RPMI7951 (cell line): ENCODE results near the gene TXNDC2. TPM values are rescaled to one million over a fixed set of nuclear protein-coding genes. Genes with fewer than 3 reads are reported as not detected.

Experiments
- DNase-seq: peaks from one replicate; pipeline ENCODE4 v3.0.0-alpha.2; 2012; ENCODE audit warnings: low read depth
- total RNA-seq: library from RNA; depleted of rRNA; stranded (reverse); fragments of >200 nt; shearing (Covaris generic); gene quantifications from 2 replicates; pipeline ENCODE4 v1.2.3, GENCODE V29; 2014

TXNDC2 gene
- total RNA-seq, 1 experiment from 2014 or later, result 0.12 TPM

DNA sequence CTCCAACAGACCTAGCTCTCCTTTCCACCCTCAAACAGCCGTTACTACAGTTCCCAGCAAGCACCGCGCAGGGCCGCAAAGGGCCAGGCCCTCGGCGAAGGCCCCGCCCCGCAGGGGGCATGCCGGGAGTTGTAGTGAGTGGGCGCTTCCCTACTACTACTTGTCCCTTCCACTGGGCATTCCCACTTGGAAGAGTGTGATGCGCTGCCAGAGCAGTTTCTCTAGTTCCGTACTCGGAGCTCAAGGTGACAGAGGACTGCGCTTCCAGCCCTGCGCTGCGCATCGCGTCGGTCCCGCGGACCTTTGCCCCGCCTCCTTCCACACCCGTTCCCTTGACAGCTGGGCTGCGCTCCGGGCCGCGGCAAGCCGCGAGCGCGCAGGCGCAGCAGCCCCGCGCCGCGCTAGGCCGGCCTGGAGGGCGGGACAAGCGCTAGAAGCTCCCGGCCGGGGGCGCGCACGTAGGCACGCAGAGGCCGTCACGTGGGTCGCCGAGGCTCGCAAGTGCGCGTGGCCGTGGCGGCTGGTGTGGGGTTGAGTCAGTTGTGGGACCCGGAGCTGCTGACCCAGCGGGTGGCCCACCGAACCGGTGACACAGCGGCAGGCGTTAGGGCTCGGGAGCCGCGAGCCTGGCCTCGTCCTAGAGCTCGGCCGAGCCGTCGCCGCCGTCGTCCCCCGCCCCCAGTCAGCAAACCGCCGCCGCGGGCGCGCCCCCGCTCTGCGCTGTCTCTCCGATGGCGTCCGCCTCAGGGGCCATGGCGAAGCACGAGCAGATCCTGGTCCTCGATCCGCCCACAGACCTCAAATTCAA is 28.0 kb downstream of the TXNDC2 start, which contains the start of gene VAPA:
VAPA (plus strand) TSS at position 491 of the 808 bp plus-strand sequence; CDS start at position 732, 241 bp downstream.
- DNase-seq, result peak; percentile 92

DNA sequence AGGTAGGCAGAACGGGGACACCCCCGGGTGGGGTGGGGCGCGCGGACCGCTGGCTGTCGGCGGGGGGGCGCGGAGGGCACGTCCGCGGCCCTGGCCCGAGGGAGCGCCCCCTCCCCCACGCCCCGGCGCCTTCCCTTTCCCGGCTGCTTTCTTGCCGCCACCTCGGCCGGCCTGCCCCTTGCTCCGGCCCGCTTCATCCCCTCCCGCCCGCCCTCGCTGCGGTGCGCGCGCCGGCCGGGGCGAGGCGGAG is 28.5 kb downstream of the TXNDC2 start:
- DNase-seq, result peak; percentile 29

DNA sequence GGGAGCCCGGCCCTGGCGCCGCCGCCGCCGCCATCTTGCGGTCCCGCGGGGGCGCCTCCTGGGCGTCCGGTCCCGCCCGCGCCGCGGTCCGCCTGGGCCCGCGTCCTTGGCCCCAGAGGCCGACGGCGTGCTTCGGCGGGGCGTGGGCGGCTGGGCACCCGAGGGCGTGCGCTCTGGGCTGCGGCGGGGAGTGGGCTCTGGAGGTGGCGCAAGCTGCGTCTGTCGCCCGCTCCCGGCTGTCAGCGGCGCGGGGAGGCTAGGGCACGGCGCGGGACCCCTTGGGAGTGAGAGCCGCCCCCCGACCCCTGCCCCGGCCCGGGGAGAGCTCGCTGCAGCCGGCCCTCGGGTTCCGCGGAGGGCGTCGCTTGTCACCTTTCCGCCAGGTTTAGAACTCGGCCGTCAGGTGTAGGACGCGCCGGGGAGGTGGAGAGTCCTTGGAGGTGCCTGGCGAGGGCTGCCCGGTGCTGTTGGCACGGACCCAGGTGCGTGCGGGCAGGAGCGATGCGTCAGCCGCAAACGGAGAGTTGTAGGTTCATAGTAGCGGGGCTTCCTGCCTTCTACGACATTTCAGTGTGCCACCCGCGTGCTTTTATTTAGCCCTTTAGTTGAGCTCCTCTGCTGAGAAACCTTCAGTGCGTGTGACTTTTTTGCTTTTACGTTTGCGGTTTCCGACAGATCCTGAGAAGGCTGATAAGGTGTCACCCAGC is 29.0 kb downstream of the TXNDC2 start:
- peak; percentile 76 for DNase-seq

DNA sequence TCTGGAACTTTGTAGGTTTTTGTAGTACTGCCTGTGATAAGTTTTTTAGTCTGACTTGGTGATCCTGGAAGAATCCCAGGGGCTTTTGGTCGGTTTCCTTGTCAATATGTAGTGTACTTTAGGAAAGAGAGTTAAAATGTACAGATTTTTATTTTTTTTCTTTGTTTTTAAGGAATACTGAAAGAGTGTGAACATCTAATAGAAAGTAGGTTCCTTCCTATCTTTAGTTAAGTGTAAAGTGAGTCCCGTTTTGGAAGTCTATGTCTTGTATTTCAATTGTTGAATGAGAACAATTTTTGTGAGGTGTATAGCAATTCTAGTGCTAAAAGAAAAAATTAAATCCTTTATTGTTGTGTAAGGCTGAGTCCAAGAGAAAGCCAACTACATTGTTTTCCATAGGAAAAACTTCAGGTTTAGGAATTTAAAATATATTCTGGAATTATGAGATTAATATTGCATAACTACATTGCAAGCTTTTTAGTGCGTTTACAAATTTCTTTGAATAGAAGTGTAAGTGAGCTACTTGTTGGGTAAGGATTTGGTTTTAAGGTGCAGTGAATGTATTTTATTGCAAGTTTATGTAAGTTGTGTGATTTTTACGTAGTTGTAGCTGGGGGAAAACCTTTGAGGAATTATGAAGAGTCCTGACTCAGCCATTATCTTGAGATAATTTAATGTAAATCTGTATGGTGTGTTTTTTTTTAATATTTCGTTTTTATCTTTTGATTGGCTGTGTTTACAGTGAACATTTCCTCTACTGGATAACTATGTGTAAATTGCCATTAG is 29.7 kb downstream of the TXNDC2 start:
- no peak for DNase-seq

DNA sequence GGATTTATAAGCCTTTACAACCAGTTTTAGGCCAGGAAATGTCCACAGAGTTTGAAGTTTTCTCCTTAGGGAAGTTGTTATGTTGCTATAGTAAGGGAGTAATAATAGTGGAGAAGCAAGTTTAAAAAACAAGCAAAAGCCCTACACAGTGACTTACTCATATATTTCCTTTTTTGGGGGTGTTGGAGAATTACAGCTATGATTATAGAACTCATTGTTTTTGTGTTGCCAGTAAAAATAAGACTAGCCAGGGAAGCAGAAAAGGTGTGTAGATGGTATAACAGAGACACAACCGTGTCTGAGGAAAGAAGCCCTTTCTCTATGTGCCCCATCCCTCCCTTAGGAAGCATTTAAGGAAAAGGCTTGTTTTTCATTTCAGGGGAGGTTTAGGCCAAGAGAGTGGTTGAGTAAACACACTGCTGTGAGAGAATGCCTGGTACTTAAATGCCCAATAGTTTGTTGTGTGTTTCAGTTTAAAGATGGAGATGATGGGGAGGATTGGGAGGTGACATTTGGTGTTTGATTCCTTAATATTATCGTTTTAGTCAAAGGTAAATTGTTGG is 30.4 kb downstream of the TXNDC2 start:
- DNase-seq, result no peak

DNA sequence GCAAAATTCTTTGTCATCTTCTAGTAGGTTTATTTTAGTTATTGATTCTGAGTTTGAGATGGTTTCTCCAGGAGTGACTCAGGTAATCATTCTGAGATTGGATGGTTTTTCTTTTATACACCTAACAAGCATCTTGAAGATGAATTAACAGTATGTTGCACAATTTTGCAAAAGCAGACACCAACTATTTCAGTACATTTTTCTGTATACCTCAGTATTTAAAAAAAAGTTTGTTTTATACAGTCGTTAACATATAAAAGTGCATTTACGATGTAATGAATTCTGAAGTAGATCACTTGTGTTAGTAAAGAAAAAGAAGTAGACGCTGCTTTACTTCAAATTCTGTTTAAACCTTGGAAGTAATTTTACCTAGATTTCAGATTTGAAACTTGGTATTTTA is 31.0 kb downstream of the TXNDC2 start:
- DNase-seq, result no peak

- DNase-seq, result peak; percentile 43
Observed at GRCh38 chr18:9918016-9918680, 32.4 kb downstream of the TXNDC2 start.

GRCh38 chr18:9919564-9920232 is 33.9 kb downstream of the TXNDC2 start:
- no peak for DNase-seq

DNA sequence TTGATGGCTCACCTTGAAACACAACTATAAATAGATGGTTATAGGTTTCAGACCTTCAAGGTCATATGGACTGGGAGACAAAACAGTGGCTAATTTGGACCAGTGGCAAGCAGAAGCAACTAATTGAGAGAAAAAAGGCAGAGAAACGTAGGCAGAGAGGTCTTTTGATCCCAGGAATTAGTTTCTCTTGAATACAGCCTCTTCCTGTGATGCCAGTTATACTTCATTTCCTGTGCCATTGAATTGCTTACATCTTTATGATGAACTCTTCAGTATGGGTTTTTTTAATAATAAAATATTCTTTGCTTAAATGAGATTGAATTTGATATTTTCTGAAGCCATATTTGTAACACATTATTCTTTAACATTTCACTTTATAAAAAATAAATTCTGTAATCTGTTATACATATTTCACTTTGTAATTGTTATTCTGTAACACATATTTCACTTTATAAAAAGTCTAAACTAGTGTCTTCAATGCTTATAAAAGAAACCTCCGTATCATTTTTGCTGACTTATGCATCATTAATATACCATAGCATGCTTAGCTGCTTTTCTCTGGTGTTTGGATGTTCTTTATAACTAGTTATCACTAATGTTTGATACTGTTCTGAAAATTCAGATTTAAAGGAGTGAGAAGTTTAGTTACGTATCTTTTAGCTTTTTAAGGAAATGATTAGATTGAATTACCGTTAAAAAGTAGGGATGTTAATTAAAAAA is 37.0 kb downstream of the TXNDC2 start:
- DNase-seq, result no peak

DNA sequence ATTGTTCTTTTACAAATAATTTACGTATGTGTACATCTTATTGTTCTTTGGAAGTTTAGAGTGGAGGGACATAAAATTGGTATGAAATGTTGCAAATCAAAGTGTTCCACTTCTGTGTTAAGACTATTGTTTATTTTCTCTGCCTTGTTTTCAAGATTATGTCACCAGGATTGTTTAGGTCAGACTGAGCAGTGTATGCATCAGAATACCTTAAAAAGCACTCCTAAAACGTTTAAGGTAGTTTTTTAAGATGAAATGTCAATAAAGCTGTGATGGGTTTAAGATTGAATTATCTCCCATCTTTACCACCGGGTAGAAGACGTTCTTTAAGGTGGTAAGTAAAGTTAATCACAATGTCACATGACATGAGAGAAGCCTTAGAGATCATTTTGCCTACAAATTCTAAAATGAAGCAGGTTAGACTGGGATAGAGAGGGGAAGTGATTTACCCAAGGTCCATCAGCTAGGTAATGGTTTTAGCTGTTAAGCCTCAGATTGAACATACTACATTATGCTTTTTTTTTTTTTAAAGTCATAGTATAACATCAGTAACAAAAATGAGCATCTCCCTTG is 38.7 kb downstream of the TXNDC2 start:
- no peak for DNase-seq

DNA sequence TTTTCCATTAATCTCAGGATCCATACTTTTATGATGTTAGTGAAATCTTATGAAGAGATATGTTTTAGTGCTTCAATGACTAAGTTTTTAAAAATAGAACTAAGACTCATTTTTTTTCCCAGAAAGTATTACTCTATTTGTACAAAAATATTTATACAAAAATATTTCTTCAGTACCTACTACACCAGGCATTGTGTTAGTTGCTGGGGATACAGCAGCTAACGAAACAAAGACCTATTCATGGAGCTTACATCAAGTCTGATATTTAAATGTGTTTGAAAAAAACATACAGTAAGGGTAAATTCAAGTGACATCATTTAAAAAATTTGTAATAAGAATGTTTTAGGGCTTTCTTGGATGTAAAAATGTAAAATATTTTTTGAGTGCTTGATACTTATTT is 39.6 kb downstream of the TXNDC2 start:
- no peak for DNase-seq

DNA sequence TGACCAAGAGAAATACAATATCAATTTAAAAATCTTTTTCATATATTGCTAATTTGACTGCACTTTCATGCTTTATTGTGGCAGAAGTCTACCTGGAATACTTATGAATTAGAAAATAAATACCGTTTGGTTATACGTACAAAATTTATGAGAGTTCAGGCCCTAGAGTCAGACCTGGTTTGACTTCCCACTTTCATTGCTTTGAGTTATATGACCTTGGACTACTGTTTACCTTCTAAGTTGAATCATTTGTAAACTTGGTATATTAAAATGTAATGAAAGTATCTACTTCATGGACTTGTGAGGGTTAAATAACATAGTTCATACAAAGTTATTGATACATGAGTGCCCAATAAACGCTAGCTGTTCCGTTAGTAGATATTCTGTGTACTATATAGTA is 40.0 kb downstream of the TXNDC2 start:
- no peak for DNase-seq

DNA sequence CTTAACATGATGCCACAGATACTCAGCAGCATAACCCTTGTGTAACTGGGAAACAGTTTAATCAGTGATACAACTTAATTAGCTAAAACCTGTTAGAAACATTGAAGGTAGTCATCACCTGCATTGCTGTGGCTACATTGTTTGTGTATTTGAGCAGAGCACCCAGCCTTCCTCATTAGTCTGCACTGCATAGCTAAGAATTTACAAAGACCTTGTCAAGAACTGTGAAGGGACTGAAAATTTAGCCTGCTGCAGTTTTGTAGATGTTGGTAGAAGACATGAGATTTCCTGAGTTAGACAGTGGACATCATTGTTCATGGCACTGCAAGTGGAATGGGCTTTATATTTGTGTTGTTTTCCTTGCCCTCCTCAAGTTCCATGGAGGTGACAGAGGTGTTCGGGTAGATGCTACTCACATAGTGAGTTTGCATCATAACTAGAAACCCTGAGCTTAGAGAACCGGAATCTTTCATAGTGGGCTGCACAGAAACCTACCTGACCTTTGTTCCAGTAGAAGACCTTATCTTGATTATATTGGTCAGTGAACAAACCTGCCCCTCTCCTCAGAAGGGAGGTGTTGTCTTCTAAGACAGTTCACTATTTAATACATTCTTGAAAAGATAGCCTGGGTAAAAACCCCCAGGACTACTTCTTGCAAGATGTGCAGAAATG is 40.6 kb downstream of the TXNDC2 start:
- no peak for DNase-seq

- no peak for DNase-seq
Observed at GRCh38 chr18:9926977-9927376, 41.2 kb downstream of the TXNDC2 start.

- DNase-seq, result no peak
Observed at GRCh38 chr18:9927392-9928063, 41.8 kb downstream of the TXNDC2 start.

GRCh38 chr18:9928646-9929259 is 43.0 kb downstream of the TXNDC2 start:
- no peak for DNase-seq

DNA sequence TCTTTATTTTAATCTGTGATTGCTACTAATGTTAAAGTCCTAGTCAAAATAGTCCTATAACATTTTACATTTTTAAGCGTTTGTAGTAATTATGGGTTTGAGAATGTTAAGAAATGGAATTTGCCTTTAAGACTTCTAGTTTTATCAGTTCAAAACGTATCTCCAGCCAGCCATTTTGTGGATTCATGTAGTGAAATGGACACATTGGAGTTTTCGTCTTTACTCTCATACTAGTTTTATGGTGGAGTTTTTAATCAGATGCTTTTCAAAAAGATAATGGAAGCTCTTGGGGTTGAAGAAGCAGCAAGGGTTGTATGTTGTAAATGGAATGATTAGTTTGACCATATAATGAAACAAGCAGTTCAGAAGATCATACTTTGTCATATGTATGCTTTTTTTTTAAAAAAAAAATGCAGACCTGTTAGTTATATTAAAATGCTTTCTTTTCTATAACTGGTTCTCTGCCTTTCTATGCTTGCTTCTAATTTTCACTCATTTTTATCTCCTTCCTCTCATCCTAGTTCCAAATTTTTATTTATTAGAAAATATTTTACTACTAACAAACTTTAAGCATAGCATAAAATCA is 44.6 kb downstream of the TXNDC2 start:
- DNase-seq, result no peak

DNA sequence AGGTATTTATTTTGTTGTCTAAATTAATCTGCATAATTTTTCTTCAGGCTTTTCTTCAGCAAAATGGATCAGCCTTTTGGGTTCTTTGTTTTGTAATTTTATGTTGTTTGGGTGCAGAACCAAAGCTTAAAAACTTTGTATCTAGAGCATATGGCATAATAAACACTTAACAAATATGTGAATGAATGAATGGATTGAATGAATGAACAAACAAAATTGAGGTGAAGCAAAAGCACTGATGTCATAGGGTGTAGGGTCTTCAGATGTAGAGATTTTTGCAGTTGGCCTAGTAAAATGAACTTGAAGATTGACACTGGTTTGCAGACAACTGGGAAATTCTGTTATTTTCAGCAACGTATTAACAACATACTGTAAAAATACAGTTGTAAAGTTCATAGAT is 45.4 kb downstream of the TXNDC2 start:
- no peak for DNase-seq
